BJ (cell line): ENCODE measurements around the gene SNAPC1. TPM values are rescaled to one million over a fixed set of nuclear protein-coding genes. Genes with fewer than 3 reads are reported as not detected.

ENCODE experiments used
- CTCF ChIA-PET: fragments of 350-600 bp; formaldehyde crosslinking; extraction: SDS; loops from one replicate; lab custom pipeline; 2021; ENCODE audit warnings: antibody characterized with exemption, inconsistent platforms; lab: Yijun Ruan, JAX
- POLR2A ChIA-PET: fragments of 300-600 bp; sonication (Branson Sonifier 250); formaldehyde crosslinking; extraction: SDS; loops from one replicate; lab custom pipeline; 2021; ENCODE audit warnings: antibody characterized with exemption; lab: Charles Lee
- DNase-seq: peaks from one replicate; pipeline ENCODE4 v3.0.0-alpha.2; 2011; ENCODE audit warnings: low read depth
- H3K27me3 ChIP-seq: 2 replicates; pipeline ENCODE4 v1.6.0; 2011; ENCODE audit warnings: low read length; ENCODE audit not compliant: control insufficient read depth, insufficient read depth
- H3K36me3 ChIP-seq: 2 replicates; pipeline ENCODE4 v1.5.1; 2011; ENCODE audit warnings: low read length; ENCODE audit not compliant: control insufficient read depth, insufficient read depth
- H3K4me3 ChIP-seq: 2 replicates; pipeline ENCODE4 v1.5.1; 2011; ENCODE audit warnings: low read depth, mild to moderate bottlenecking, control low read depth, low read length
- CTCF ChIP-seq: IDR thresholded peaks from 2 replicates; pipeline ENCODE4 v1.5.1; 2011; ENCODE audit warnings: low read depth, mild to moderate bottlenecking, control low read depth, inconsistent platforms, low read length, moderate library complexity; ENCODE audit not compliant: insufficient read depth
- polyA plus RNA-seq: library from polyadenylated mRNA; depleted of rRNA; stranded (reverse); fragments of >200 nt; gene quantifications from 2 replicates; pipeline ENCODE4 v1.2.3, GENCODE V29; 2011

Gene SNAPC1
- polyA plus RNA-seq, 1 experiment, result 6.2 TPM

DNA sequence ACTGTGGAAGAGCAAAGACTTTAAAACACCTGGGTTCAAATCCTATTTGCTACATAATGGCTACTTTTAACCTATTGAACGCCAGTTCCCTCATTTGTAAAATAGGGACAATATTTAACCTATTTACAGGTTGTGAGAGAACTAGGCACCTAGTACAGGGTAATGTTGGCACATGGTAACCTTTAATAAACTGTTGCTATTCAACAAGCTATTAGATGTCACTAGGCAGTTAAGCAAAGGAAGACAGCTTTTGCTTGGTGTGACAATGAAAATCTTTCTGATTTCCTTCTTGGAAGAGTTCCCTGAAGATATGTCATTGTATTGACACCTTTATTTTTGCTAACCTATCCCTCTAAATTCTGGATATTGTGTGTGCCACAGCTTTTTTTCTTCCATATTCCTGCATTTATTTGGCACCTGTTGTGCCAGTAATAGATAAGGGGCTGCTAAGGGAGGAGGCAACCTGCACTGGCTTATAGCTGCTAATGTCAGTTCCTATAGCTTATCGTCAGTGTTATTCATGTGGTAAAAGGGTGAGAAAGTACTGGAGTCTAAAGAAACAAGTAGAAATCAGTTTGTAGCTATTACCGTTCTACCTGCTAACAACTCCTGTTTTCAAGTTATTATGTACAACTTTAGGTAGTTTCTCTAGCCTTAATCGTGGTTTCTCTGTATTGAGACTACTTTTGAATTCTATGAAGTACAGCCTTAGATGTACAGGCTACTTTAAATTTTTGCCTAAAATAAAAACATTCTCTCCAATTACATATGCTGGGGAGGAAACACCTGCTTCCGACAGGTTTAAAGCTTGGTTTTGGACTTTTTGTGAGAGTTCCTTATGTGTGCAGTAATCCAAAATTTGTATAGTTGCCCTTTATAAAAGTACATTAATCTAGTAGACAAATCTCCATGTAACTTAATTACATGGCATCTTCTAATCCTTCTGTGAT is 42.6 kb upstream of the SNAPC1 start:
- no peaks in the 10 kb centered on the region for H3K27me3 ChIP-seq
- ChIA-PET CTCF (interaction anchor here (0.6 to 1.9 kb wide), 2 partner anchors 12 to 244 kb away, joined by 3 to 6 read pairs; no protein-coding TSS in a partner anchor), POLR2A (interaction anchor here (0.9 kb wide), 1 partner anchor 9 kb away, joined by 5 read pairs; no protein-coding TSS in a partner anchor)
- no peak for TF ChIP-seq CTCF
- H3K4me3 ChIP-seq, result no peak overlapping the region
- H3K36me3 ChIP-seq, result peaks cover 6% of the 10 kb centered on the region
- DNase-seq, result no peak

DNA sequence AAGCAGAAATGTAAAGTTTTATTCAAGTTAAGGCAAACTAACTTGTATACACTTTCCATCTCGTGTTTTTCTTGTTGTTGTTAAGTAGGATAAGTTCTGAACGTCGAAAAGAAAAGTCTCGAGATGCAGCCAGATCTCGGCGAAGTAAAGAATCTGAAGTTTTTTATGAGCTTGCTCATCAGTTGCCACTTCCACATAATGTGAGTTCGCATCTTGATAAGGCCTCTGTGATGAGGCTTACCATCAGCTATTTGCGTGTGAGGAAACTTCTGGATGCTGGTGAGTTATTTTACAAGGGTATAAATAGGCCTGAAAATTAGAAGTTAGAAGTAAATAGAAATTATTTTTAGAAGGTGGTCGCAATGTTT is 41.9 kb upstream of the SNAPC1 start:
- Histone ChIP-seq H3K36me3 (peaks cover 6% of the 10 kb centered on the region), H3K27me3 (no peaks in the 10 kb centered on the region), H3K4me3 (no peak overlapping the region)
- ChIA-PET POLR2A (interaction anchor here (0.9 kb wide), 1 partner anchor 9 kb away, joined by 5 read pairs; no protein-coding TSS in a partner anchor), CTCF (interaction anchor here (0.6 to 1.9 kb wide), 3 partner anchors 9 to 114 kb away, joined by 3 to 6 read pairs (median 4); no protein-coding TSS in a partner anchor)
- no peak for DNase-seq
- no peak for TF ChIP-seq CTCF

GRCh38 chr14:61720741-61721140 is 41.5 kb upstream of the SNAPC1 start:
- Histone ChIP-seq H3K27me3 (no peaks in the 10 kb centered on the region), H3K36me3 (peaks cover 7% of the 10 kb centered on the region), H3K4me3 (no peak overlapping the region)
- POLR2A ChIA-PET, result interaction anchor here (0.6 to 0.9 kb wide), 3 partner anchors 10 to 343 kb away, joined by 3 to 5 read pairs (median 3); no protein-coding TSS in a partner anchor
- DNase-seq, result no peak
- CTCF ChIA-PET, result interaction anchor here (0.6 to 1.9 kb wide), 3 partner anchors 9 to 113 kb away, joined by 3 to 6 read pairs (median 4); no protein-coding TSS in a partner anchor
- TF ChIP-seq CTCF, result no peak

- no peak overlapping the region for H3K4me3 ChIP-seq
- POLR2A ChIA-PET, result interaction anchor here (0.6 kb wide), 3 partner anchors 22 to 33 kb away, joined by 13 to 14 read pairs (median 13); no protein-coding TSS in a partner anchor
- TF ChIP-seq CTCF, result no peak
- CTCF ChIA-PET, result no interaction called here
- peaks cover 16% of the 10 kb centered on the region for H3K36me3 ChIP-seq
- no peaks in the 10 kb centered on the region for H3K27me3 ChIP-seq
- no peak for DNase-seq
Measured at GRCh38 chr14:61724133-61724532, 38.1 kb upstream of the SNAPC1 start.
